ENCODE data around the gene ZNF674. TPM values are rescaled to one million over a fixed set of nuclear protein-coding genes. Genes with fewer than 3 reads are reported as not detected.

Gene ZNF674
- total RNA-seq, 1 donor from 2014 or later: 11.6 TPM

DNA sequence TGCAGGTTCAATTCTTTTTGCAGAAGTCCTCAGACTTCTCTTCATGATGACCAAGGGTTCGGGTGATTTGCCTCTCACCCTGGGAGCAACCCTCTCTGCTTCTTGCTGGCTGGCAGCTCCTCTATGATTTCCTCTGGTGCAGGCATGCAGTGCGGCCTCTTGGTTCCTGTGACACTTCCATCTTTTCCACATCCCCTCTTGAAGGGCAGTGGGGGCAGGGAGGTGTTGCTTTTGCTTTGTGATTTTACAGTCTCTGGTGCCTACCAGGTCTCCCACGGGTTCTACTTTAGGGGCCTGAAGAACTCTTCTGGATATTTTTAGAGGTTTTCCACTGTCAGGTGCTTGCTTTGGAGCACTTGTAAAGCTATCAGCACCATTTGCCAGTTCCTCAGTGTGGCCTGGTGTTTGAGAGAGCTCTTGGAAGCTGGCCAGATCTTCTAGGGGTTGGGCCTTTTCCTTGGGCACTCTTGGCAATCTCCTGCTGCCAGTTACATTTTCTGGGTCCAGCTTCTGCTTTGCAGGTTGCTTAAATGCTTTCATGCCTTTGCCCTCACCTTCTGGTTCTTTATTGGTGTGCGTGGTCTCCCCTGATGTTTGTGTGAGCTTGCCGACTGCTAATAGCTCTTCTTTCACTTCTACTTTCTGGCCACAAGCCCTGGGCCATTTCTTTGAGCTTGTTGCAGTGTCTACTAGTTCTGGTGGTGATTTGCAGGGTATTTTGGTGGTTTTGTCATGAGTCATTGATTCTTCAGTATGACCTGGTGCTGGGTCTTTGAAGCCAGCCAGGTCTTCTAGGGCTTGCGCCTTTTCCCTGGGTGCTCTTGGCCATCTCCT is 16.8 kb upstream of the ZNF674 start:
- DNase-seq (ENCODE audit: low read depth) (no peak), FAIRE-seq (peak; percentile 62)
- Histone ChIP-seq H3K27me3 (ENCODE audit: control insufficient read depth, insufficient read depth, low read length) (no peaks in the 10 kb centered on the region), H3K36me3 (ENCODE audit: control insufficient read depth, insufficient read depth, low read length) (no peaks in the 10 kb centered on the region), H3K4me3 (ENCODE audit: low read depth, low read length) (no peak overlapping the region)
- TF ChIP-seq, protein P1, sequence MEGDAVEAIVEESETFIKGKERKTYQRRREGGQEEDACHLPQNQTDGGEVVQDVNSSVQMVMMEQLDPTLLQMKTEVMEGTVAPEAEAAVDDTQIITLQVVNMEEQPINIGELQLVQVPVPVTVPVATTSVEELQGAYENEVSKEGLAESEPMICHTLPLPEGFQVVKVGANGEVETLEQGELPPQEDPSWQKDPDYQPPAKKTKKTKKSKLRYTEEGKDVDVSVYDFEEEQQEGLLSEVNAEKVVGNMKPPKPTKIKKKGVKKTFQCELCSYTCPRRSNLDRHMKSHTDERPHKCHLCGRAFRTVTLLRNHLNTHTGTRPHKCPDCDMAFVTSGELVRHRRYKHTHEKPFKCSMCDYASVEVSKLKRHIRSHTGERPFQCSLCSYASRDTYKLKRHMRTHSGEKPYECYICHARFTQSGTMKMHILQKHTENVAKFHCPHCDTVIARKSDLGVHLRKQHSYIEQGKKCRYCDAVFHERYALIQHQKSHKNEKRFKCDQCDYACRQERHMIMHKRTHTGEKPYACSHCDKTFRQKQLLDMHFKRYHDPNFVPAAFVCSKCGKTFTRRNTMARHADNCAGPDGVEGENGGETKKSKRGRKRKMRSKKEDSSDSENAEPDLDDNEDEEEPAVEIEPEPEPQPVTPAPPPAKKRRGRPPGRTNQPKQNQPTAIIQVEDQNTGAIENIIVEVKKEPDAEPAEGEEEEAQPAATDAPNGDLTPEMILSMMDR (IDR thresholded peaks at IDR 0.05; ENCODE audit: insufficient read depth, low read length, severe bottlenecking): no peak

- DNase-seq (ENCODE audit: low read depth): no peak
- no peaks in the 10 kb centered on the region for H3K36me3 ChIP-seq (ENCODE audit: control insufficient read depth, insufficient read depth, low read length)
- no peak for FAIRE-seq
- no peaks in the 10 kb centered on the region for H3K27me3 ChIP-seq (ENCODE audit: control insufficient read depth, insufficient read depth, low read length)
- no peak overlapping the region for H3K4me3 ChIP-seq (ENCODE audit: low read depth, low read length)
- TF ChIP-seq, protein P1 (IDR thresholded peaks at IDR 0.05; ENCODE audit: insufficient read depth, low read length, severe bottlenecking): no peak
Observed at GRCh38 chrX:46559062-46559461, 13.8 kb upstream of the ZNF674 start.

- peak; percentile 36 for DNase-seq (ENCODE audit: low read depth)
- FAIRE-seq: no peak
- Histone ChIP-seq H3K27me3 (ENCODE audit: control insufficient read depth, insufficient read depth, low read length) (no peaks in the 10 kb centered on the region), H3K36me3 (ENCODE audit: control insufficient read depth, insufficient read depth, low read length) (no peaks in the 10 kb centered on the region), H3K4me3 (ENCODE audit: low read depth, low read length) (no peak overlapping the region)
- TF ChIP-seq, protein P1 (IDR thresholded peaks at IDR 0.05; ENCODE audit: insufficient read depth, low read length, severe bottlenecking): no peak
Observed at GRCh38 chrX:46554942-46555341, 9.7 kb upstream of the ZNF674 start.

- FAIRE-seq: no peak
- no peaks in the 10 kb centered on the region for H3K27me3 ChIP-seq (ENCODE audit: control insufficient read depth, insufficient read depth, low read length)
- DNase-seq (ENCODE audit: low read depth): no peak
- TF ChIP-seq, protein P1 (IDR thresholded peaks at IDR 0.05; ENCODE audit: insufficient read depth, low read length, severe bottlenecking): no peak
- no peak overlapping the region for H3K4me3 ChIP-seq (ENCODE audit: low read depth, low read length)
- H3K36me3 ChIP-seq (ENCODE audit: control insufficient read depth, insufficient read depth, low read length): no peaks in the 10 kb centered on the region
Observed at GRCh38 chrX:46553935-46554334, 8.7 kb upstream of the ZNF674 start.

GRCh38 chrX:46551494-46552128 is 6.4 kb upstream of the ZNF674 start:
- TF ChIP-seq, protein P1 (IDR thresholded peaks at IDR 0.05; ENCODE audit: insufficient read depth, low read length, severe bottlenecking): no peak
- DNase-seq (ENCODE audit: low read depth) (no peak), FAIRE-seq (no peak)
- no peak overlapping the region for H3K4me3 ChIP-seq (ENCODE audit: low read depth, low read length)
- H3K27me3 ChIP-seq (ENCODE audit: control insufficient read depth, insufficient read depth, low read length): no peaks in the 10 kb centered on the region
- H3K36me3 ChIP-seq (ENCODE audit: control insufficient read depth, insufficient read depth, low read length): no peaks in the 10 kb centered on the region
